GM12878 (cell line): Measurements from ENCODE around the gene TLE7. TPM values are rescaled to one million over a fixed set of nuclear protein-coding genes. Genes with fewer than 3 reads are reported as not detected.

Experiments used
- ATAC-seq: fragments of 200-7000 bp; cut with Tn5 transposase; 3 replicates; pipeline ENCODE4 v1.9.1; 2020; ENCODE audit warnings: mild to moderate bottlenecking, moderate library complexity
- BruUV-seq: library from RNA; stranded (reverse); fragments of 400-500 nt; replicated peaks from 2 replicates; lab custom pipeline; 2021; lab: Mats Ljungman, UMichigan
- CTCF ChIA-PET: fragments of 300-600 bp; sonication (Branson Sonifier 250); formaldehyde crosslinking; extraction: SDS; loops from one replicate; lab custom pipeline; 2021; ENCODE audit warnings: inconsistent platforms; lab: Yijun Ruan, JAX
- POLR2A ChIA-PET: fragments of 350-600 bp; formaldehyde crosslinking; extraction: SDS; loops from one replicate; lab custom pipeline; 2021; ENCODE audit warnings: inconsistent platforms; lab: Charles Lee
- RAD21 ChIA-PET: fragments of 300-600 bp; sonication (Branson Sonifier 250); formaldehyde crosslinking; loops from one replicate; lab custom pipeline; 2023; ENCODE audit warnings: antibody characterized with exemption; ENCODE audit not compliant: unreplicated experiment; lab: Charles Lee
- SMC1A ChIA-PET: fragments of 300-600 bp; sonication (Branson Sonifier 250); formaldehyde crosslinking; loops from one replicate; lab custom pipeline; 2023; ENCODE audit not compliant: unreplicated experiment, uncharacterized antibody; lab: Charles Lee
- DNase-seq: peaks from one replicate; pipeline ENCODE4 v3.0.0-alpha.2; 2011; ENCODE audit warnings: low read depth, low spot score
- FAIRE-seq: peaks from 3 replicates; lab custom pipeline; 2011; peaks lifted over from hg19 to GRCh38; lab: Jason Lieb, UNC
- H2AFZ ChIP-seq: 2 replicates; pipeline ENCODE4 v1.6.0; 2011; ENCODE audit warnings: low read depth, low read length, control low read depth; ENCODE audit not compliant: control insufficient read depth
- H3K27ac ChIP-seq: 2 replicates; pipeline ENCODE4 v1.5.1; 2011; ENCODE audit warnings: control low read depth; ENCODE audit not compliant: control insufficient read depth, insufficient read depth
- H3K27me3 ChIP-seq, 2 experiments: replicated peaks in 1 of 2; 2 replicates each; pipeline versions ENCODE4 v1.6.0 to v1.6.1; 2011; ENCODE audit warnings: low read length in 1 of 2; ENCODE audit not compliant: control insufficient read depth in 2 of 2, insufficient read depth in 2 of 2
- H3K36me3 ChIP-seq, 2 experiments: 2 replicates each; pipeline ENCODE4 v1.5.1; 2011; ENCODE audit warnings: low read length in 1 of 2; ENCODE audit not compliant: control insufficient read depth in 2 of 2, insufficient read depth in 2 of 2
- H3K4me1 ChIP-seq: 2 replicates; pipeline ENCODE4 v1.6.1; 2011; ENCODE audit warnings: mild to moderate bottlenecking, low read length, moderate library complexity, mixed read lengths; ENCODE audit not compliant: control insufficient read depth, insufficient read depth
- H3K4me2 ChIP-seq: 2 replicates; pipeline ENCODE4 v1.6.0; 2011; ENCODE audit warnings: control low read depth; ENCODE audit not compliant: control insufficient read depth, insufficient read depth
- H3K4me3 ChIP-seq: fragments of 200-600 bp; sonication (generic); 2 replicates; pipeline ENCODE4 v1.5.1; 2016
- H3K79me2 ChIP-seq: 2 replicates; pipeline ENCODE4 v1.6.0; 2011; ENCODE audit warnings: low read length; ENCODE audit not compliant: control insufficient read depth, insufficient read depth
- H3K9ac ChIP-seq: 2 replicates; pipeline ENCODE4 v1.8.0; 2011; ENCODE audit warnings: low read length, control low read depth, mixed read lengths; ENCODE audit not compliant: control insufficient read depth, insufficient read depth
- H3K9me3 ChIP-seq: replicated peaks from 3 replicates; pipeline ENCODE4 v1.5.1; 2011; ENCODE audit warnings: mild to moderate bottlenecking, low read length; ENCODE audit not compliant: control insufficient read depth, insufficient read depth
- H4K20me1 ChIP-seq: 2 replicates; pipeline ENCODE4 v1.6.0; 2011; ENCODE audit not compliant: control insufficient read depth, insufficient read depth
- BACH1 ChIP-seq: fragments of 450-650 bp; IDR thresholded peaks from 2 replicates; pipeline ENCODE4 v1.6.1; 2017; ENCODE audit warnings: mild to moderate bottlenecking, borderline replicate concordance
- CBFB ChIP-seq: IDR thresholded peaks from 2 replicates; pipeline ENCODE4 v1.6.1; 2016; ENCODE audit warnings: antibody characterized with exemption, low read depth
- DPF2 ChIP-seq: fragments of 450-650 bp; IDR thresholded peaks from 2 replicates; pipeline ENCODE4 v1.6.1; 2017; ENCODE audit warnings: mild to moderate bottlenecking
- FOS ChIP-seq: IDR thresholded peaks from 3 replicates; pipeline ENCODE4 v1.6.1; 2011; ENCODE audit warnings: borderline replicate concordance; ENCODE audit not compliant: insufficient read length; ENCODE audit errors: extremely low read depth
- GATAD2B ChIP-seq: fragments of 450-650 bp; conservative IDR thresholded peaks from 2 replicates; pipeline ENCODE4 v1.6.1; 2017; ENCODE audit warnings: low read depth, mild to moderate bottlenecking, moderate library complexity
- HCFC1 ChIP-seq: fragments of 150-350 bp; IDR thresholded peaks from 2 replicates; pipeline ENCODE4 v1.6.1; 2014; ENCODE audit warnings: low read length
- IKZF2 ChIP-seq, 2 experiments: fragments of 450-650 bp; IDR thresholded peaks; 2 replicates each; pipeline ENCODE4 v1.6.1; 2017; ENCODE audit warnings: mild to moderate bottlenecking in 2 of 2, moderate library complexity in 2 of 2
- IRF4 ChIP-seq: IDR thresholded peaks from 2 replicates; pipeline ENCODE4 v1.6.1; 2011; ENCODE audit warnings: low read depth, low read length
- KAT2A ChIP-seq: conservative IDR thresholded peaks from 2 replicates; pipeline ENCODE4 v1.6.1; 2011; ENCODE audit warnings: low read depth, low read length; ENCODE audit not compliant: control insufficient read depth
- KDM1A ChIP-seq: fragments of 200-600 bp; sonication (generic); IDR thresholded peaks from 2 replicates; pipeline ENCODE4 v1.6.1; 2016; ENCODE audit warnings: borderline replicate concordance
- MTA2 ChIP-seq: fragments of 450-650 bp; IDR thresholded peaks from 2 replicates; pipeline ENCODE4 v1.6.1; 2016; ENCODE audit warnings: low read depth, mild to moderate bottlenecking, moderate library complexity
- NRF1 ChIP-seq: conservative IDR thresholded peaks from 2 replicates; pipeline ENCODE4 v1.6.1; 2011; ENCODE audit warnings: mild to moderate bottlenecking, low read depth, low read length, improper control_type of control experiment
- PBX3 ChIP-seq: IDR thresholded peaks from 2 replicates; pipeline ENCODE4 v1.6.1; 2011; ENCODE audit warnings: mild to moderate bottlenecking, low read depth, low read length, moderate library complexity; ENCODE audit not compliant: insufficient replicate concordance
- PML ChIP-seq: IDR thresholded peaks from 2 replicates; pipeline ENCODE4 v1.6.1; 2012; ENCODE audit warnings: low read length, inconsistent platforms
- RB1 ChIP-seq: fragments of 450-650 bp; formaldehyde crosslinking; IDR thresholded peaks from 2 replicates; pipeline ENCODE4 v1.6.1; 2017; ENCODE audit warnings: mild to moderate bottlenecking, borderline replicate concordance
- RBBP5 ChIP-seq: fragments of 200-600 bp; sonication (generic); conservative IDR thresholded peaks from 2 replicates; pipeline ENCODE4 v1.6.1; 2016
- RELB ChIP-seq: fragments of 450-650 bp; IDR thresholded peaks from 2 replicates; pipeline ENCODE4 v1.6.1; 2017; ENCODE audit warnings: low read depth, mild to moderate bottlenecking, moderate library complexity
- RFX5 ChIP-seq: IDR thresholded peaks from 2 replicates; pipeline ENCODE4 v1.6.1; 2011; ENCODE audit warnings: low read depth, low read length, improper control_type of control experiment
- TCF12 ChIP-seq: IDR thresholded peaks from 2 replicates; pipeline ENCODE4 v1.6.1; 2011; ENCODE audit warnings: low read depth, mild to moderate bottlenecking, low read length
- WGBS: methylation state at CpG from one replicate; pipeline ENCODE4 v1.1.6; 2016; ENCODE audit warnings: low lambda C conversion rate; ENCODE audit not compliant: insufficient replicate concordance, insufficient coverage; ENCODE audit errors: missing lambda C conversion rate; 5-methylcytosine and 5-hydroxymethylcytosine counted together
- in situ Hi-C: fragments of 300-500 bp; cut with MboI; formaldehyde crosslinking; loops from 9 replicates; pipeline ENCODE4 v1.14.3; 2018; ENCODE audit warnings: mixed read lengths
- intact Hi-C: fragments of 100-400 bp; cut with micrococcal nuclease; formaldehyde crosslinking; loops from one replicate; pipeline ENCODE4 v1.14.2; 2022; ENCODE audit not compliant: unreplicated experiment
- polyA plus RNA-seq, 11 experiments: library from polyadenylated mRNA; depleted of rRNA in 4 of 11; unstranded in 6 of 11; stranded (reverse) in 5 of 11; fragments of >200 nt; fragmentation: Nextera tagmentation in 4 of 11; fragmentation: Illumina TruSeq in 1 of 11; extraction: Ambion mirVana in 4 of 11; extraction: Trizol in 1 of 11; gene quantifications; 1 replicate in 1 of 11; 2 replicates in 10 of 11; pipeline versions ENCODE4 v1.2.1 to v1.2.3, GENCODE V29; 2011 to 2016; ENCODE audit warnings: inconsistent platforms in 2 of 11, missing spikeins in 2 of 11, low read depth in 1 of 11
- total RNA-seq, 4 experiments: library from RNA; depleted of rRNA in 3 of 4; stranded (reverse); fragments of >200 nt in 3 of 4; fragmentation: Illumina TruSeq in 1 of 4; extraction: Trizol in 1 of 4; gene quantifications; 2 replicates each; pipeline versions ENCODE4 v1.2.1 to v1.2.3, GENCODE V29; 2013 to 2021

The TLE7 gene
- total and polyA plus RNA-seq, 10 of the 15 experiments (the other 5 are each of a cell fraction or from before 2014, with no cell fraction given): not detected

DNA sequence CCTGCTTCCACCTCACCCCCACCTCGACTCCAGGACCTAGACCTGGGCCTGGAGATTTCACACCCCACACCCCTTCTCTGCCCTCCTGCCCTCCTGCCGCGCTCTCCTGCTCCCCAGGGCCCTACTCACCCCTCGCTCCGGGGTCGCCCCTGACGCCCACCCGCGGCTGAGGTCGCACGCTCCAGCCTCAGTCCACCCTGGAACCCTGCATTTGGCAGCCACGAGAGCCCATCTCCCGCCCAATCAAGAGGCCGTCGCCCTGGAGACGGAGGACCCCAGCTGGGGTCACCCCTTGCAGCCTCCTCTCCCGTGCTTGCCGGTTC, 16.1 kb downstream of the TLE7 start:
- in situ Hi-C loops (no loop called here), intact Hi-C loops (no loop called here)
- peak overlapping the region; percentile 26; the same call in 1 of the 2 replicates for H3K4me2 ChIP-seq
- H3K36me3 ChIP-seq: no peaks in the 10 kb centered on the region
- ChIA-PET CTCF (interaction anchor here (1.2 kb wide), 1 partner anchor 185 kb away, joined by 6 read pairs; no protein-coding TSS in a partner anchor), SMC1A (no interaction called here), RAD21 (interaction anchor here (0.6 kb wide), 2 partner anchors 42 to 1609 kb away, joined by 3 to 4 read pairs; no protein-coding TSS in a partner anchor)
- no peaks in the 10 kb centered on the region; a peak in 1 of 4 replicates for H3K27me3 ChIP-seq
- H4K20me1 ChIP-seq: no peaks in the 10 kb centered on the region; the same call in 1 of the 2 replicates
- no peaks in the 10 kb centered on the region for H3K9me3 ChIP-seq
- 28% methylated on average over 18 of the region's 18 CpGs for WGBS
- BruUV-seq: no TSS peak
- no peaks in the 10 kb centered on the region for H3K79me2 ChIP-seq
- TF ChIP-seq IKZF2 (IDR thresholded peaks at IDR 0.05) (no peak), PML (no peak), RBBP5 (no peak), DPF2 (no peak), BACH1 (no peak), GATAD2B (no peak), RELB (no peak), HCFC1 (no peak), KAT2A (no peak), MTA2 (no peak), PBX3 (no peak), FOS (no peak), RB1 (no peak), IRF4 (no peak), NRF1 (no peak), RFX5 (no peak), KDM1A (no peak), CBFB (no peak), TCF12 (no peak)
- TF ChIP-seq, all 136 proteins: peak for 0
- Histone ChIP-seq H3K4me1 (no peaks in the 10 kb centered on the region), H3K27ac (no peak overlapping the region), H3K9ac (no peak overlapping the region), H2AFZ (no peak overlapping the region; the same call in 1 of the 2 replicates), H3K4me3 (peak overlapping the region; percentile 40; the same call in 1 of the 2 replicates)
- ATAC-seq (no peak), FAIRE-seq (no peak), DNase-seq (no peak)
- POLR2A ChIA-PET: no interaction called here
